Measurements from ENCODE around the gene CAMLG. TPM values are rescaled to one million over a fixed set of nuclear protein-coding genes. Genes with fewer than 3 reads are reported as not detected.

CAMLG gene
- total RNA-seq, 1 experiment from 2014 or later = 29.3 TPM

DNA sequence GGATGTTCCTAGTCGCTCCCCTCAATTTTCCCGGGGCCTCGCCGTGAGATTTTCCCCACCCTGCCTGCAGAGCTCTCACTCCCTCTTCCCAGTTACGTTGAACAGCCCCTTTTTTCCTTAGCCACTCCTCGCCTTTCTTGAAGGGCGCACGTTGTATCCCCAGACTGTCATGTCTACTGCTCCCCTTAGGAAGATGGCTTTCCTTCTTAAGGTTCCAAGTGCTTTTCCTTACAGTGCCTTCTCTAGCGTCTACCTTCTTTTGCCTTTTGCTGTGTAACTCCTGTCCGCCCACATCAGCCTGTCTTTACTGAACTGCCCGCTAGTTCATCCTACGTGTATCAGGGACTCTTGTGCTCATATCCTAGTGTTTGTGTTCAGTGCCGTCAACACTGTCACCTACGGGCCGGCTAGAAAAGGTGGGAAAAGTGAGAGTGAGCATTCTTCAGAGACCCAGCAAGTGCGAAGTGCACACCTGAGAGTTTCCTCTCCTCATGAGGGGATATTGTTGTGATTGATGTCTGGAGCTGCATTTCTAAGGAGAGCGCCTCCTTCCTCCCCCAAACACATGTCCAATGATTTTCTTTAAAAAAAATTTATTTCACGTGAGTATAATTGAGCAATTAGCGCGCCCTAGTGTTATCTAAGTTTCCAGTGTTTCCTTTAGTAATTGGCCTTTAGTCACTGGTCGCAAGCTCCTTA is 764 bp downstream of the CAMLG start (continued):
- no peak for TF ChIP-seq ZNF274 (IDR thresholded peaks at IDR 0.05; ENCODE audit: low read depth, low read length)
- no peak for TF ChIP-seq FOSL1 (IDR thresholded peaks at IDR 0.05; ENCODE audit: low read depth)
- no peak for TF ChIP-seq POLR2A (IDR thresholded peaks at IDR 0.05; ENCODE audit: borderline replicate concordance, extremely low read depth, insufficient read depth, insufficient read length)
- TF ChIP-seq TCF7L2 (IDR thresholded peaks at IDR 0.05; ENCODE audit: borderline replicate concordance, extremely low read depth, insufficient read depth, insufficient read length) = no peak

DNA sequence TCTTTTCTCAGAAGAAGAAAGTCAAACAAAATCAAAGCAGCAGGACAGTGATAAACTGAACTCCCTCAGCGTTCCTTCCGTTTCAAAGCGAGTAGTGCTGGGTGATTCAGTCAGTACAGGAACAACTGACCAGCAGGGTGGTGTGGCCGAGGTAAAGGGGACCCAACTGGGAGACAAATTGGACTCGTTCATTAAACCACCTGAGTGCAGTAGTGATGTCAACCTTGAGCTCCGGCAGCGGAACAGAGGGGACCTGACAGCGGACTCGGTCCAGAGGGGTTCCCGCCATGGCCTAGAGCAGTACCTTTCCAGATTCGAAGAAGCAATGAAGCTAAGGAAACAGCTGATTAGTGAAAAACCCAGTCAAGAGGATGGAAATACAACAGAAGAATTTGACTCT is 2.7 kb downstream of the CAMLG start:
- H3K79me2 ChIP-seq (ENCODE audit: insufficient read depth, low read length) = peaks cover 44% of the 10 kb centered on the region
- intact Hi-C loops (cut with micrococcal nuclease) = no loop called here
- POLR2A ChIA-PET = no interaction called here
- no peak overlapping the region for H3K9ac ChIP-seq (ENCODE audit: low read length)
- H3K4me3 ChIP-seq (replicated peaks in 1 of 2; ENCODE audit: low read depth in 1 of 2, low read length in 2 of 2) = no peak overlapping the region
- H3K36me3 ChIP-seq (ENCODE audit: control insufficient read depth in 1 of 2, insufficient read depth in 2 of 2, low read length in 2 of 2) = peaks cover 6 to 8% of the 10 kb centered on the region in 2 experiments; a peak in 2 of 4 replicates
- ATAC-seq = no peak
- no peaks in the 10 kb centered on the region for H3K27me3 ChIP-seq (ENCODE audit: insufficient read depth, low read length)
- TF ChIP-seq POLR2A (IDR thresholded peaks at IDR 0.05; ENCODE audit: borderline replicate concordance, extremely low read depth, insufficient read depth, insufficient read length) = no peak
- no peaks in the 10 kb centered on the region for H3K9me2 ChIP-seq (ENCODE audit: insufficient read depth)
- RAD21 ChIA-PET (ENCODE audit: low non-redundant PET in 1 of 2, low total read pairs in 2 of 2, uncharacterized antibody in 2 of 2, unreplicated experiment in 2 of 2) = no interaction called here
- H3K4me1 ChIP-seq (ENCODE audit: control insufficient read depth in 1 of 2, insufficient read depth in 2 of 2, low read length in 2 of 2) = peaks cover 9 to 24% of the 10 kb centered on the region in 2 experiments
- no peak overlapping the region for H3K27ac ChIP-seq (ENCODE audit: low read depth, low read length)
- BruUV-seq (replicated peaks) = no TSS peak
- no peak overlapping the region for H2AFZ ChIP-seq (ENCODE audit: low read depth, low read length, poor library complexity, severe bottlenecking)
- CTCF ChIA-PET = no interaction called here
- no peak for DNase-seq (ENCODE audit: low read depth, low spot score)
- H3K4me2 ChIP-seq (ENCODE audit: low read length) = no peak overlapping the region
- H4K20me1 ChIP-seq (ENCODE audit: insufficient read depth) = no peaks in the 10 kb centered on the region
- no peaks in the 10 kb centered on the region for H3K9me3 ChIP-seq (ENCODE audit: control insufficient read depth in 1 of 2, insufficient read depth in 1 of 2, low read depth in 1 of 2, low read length in 2 of 2)

DNA sequence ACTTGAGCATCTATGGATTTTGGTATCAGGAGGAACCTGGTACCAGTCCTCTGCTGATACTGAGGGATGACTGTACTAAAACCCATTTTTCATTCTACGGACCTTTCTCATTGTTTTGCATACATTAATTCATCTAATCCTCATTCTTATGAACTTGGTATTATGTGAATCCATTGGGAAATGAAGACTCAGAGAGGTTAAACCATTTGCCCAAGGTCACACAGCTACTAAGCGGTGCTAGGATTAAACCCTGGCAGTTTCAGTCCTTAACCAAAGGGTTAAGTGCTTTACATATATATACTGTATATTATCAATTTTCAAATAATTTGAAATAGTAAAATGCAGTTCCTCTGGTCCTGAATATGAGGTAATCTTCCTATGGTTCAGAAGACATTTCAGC is 3.8 kb downstream of the CAMLG start:
- H3K36me3 ChIP-seq (ENCODE audit: control insufficient read depth in 1 of 2, insufficient read depth in 2 of 2, low read length in 2 of 2) = peaks cover 6 to 8% of the 10 kb centered on the region in 2 experiments; a peak in 2 of 4 replicates
- no peak overlapping the region for H3K4me2 ChIP-seq (ENCODE audit: low read length)
- H3K9ac ChIP-seq (ENCODE audit: low read length) = no peak overlapping the region
- H3K27ac ChIP-seq (ENCODE audit: low read depth, low read length) = no peak overlapping the region
- ChIA-PET RAD21 (ENCODE audit: low non-redundant PET in 1 of 2, low total read pairs in 2 of 2, uncharacterized antibody in 2 of 2, unreplicated experiment in 2 of 2) (no interaction called here), POLR2A (interaction anchor here (1.2 kb wide), 1 partner anchor 166 kb away, joined by 3 read pairs; no protein-coding TSS in a partner anchor), CTCF (no interaction called here)
- no TSS peak for BruUV-seq (replicated peaks)
- TF ChIP-seq, protein P1, sequence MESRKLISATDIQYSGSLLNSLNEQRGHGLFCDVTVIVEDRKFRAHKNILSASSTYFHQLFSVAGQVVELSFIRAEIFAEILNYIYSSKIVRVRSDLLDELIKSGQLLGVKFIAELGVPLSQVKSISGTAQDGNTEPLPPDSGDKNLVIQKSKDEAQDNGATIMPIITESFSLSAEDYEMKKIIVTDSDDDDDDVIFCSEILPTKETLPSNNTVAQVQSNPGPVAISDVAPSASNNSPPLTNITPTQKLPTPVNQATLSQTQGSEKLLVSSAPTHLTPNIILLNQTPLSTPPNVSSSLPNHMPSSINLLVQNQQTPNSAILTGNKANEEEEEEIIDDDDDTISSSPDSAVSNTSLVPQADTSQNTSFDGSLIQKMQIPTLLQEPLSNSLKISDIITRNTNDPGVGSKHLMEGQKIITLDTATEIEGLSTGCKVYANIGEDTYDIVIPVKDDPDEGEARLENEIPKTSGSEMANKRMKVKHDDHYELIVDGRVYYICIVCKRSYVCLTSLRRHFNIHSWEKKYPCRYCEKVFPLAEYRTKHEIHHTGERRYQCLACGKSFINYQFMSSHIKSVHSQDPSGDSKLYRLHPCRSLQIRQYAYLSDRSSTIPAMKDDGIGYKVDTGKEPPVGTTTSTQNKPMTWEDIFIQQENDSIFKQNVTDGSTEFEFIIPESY (IDR thresholded peaks at IDR 0.05; ENCODE audit: extremely low read depth, insufficient replicate concordance, low read length) = no peak
- intact Hi-C loops (cut with micrococcal nuclease) = no loop called here
- peaks cover 9 to 24% of the 10 kb centered on the region in 2 experiments for H3K4me1 ChIP-seq (ENCODE audit: control insufficient read depth in 1 of 2, insufficient read depth in 2 of 2, low read length in 2 of 2)
- H3K4me3 ChIP-seq (replicated peaks in 1 of 2; ENCODE audit: low read depth in 1 of 2, low read length in 2 of 2) = no peak overlapping the region
- no peaks in the 10 kb centered on the region for H4K20me1 ChIP-seq (ENCODE audit: insufficient read depth)
- no peaks in the 10 kb centered on the region for H3K9me2 ChIP-seq (ENCODE audit: insufficient read depth)
- H3K9me3 ChIP-seq (ENCODE audit: control insufficient read depth in 1 of 2, insufficient read depth in 1 of 2, low read depth in 1 of 2, low read length in 2 of 2) = no peaks in the 10 kb centered on the region
- DNase-seq (ENCODE audit: low read depth, low spot score) (no peak), ATAC-seq (no peak)
- H3K27me3 ChIP-seq (ENCODE audit: insufficient read depth, low read length) = no peaks in the 10 kb centered on the region
- peaks cover 44% of the 10 kb centered on the region for H3K79me2 ChIP-seq (ENCODE audit: insufficient read depth, low read length)
- no peak overlapping the region for H2AFZ ChIP-seq (ENCODE audit: low read depth, low read length, poor library complexity, severe bottlenecking)

Measured in HCT116 (cell line).